ENCODE data around the gene ATG5.
"Not testable (repeated sequence)": the region's sequence is repeated elsewhere in the genome, so short reads cannot be mapped to it uniquely, and the experiment has no call there.

Gene ATG5

DNA sequence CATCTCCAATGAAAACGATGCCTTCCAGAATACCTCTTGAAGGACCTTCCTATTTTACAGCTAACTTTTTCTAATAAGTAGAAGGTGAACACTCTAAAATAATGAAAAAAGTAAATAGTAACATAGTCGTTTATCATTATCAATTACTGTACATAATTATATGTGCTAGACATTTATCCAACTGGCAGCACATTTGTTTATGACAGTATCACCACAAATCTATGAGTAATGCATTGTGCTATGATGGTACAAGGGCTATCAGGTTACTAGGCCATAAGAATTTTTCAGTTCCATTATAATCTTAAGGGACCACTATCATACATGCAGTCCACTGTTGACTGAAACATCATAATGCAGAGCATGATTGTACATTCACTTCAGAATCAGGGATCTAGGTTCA is 68.4 kb downstream of the ATG5 start:
- no peak for DNase-seq (ENCODE audit: low read depth)

DNA sequence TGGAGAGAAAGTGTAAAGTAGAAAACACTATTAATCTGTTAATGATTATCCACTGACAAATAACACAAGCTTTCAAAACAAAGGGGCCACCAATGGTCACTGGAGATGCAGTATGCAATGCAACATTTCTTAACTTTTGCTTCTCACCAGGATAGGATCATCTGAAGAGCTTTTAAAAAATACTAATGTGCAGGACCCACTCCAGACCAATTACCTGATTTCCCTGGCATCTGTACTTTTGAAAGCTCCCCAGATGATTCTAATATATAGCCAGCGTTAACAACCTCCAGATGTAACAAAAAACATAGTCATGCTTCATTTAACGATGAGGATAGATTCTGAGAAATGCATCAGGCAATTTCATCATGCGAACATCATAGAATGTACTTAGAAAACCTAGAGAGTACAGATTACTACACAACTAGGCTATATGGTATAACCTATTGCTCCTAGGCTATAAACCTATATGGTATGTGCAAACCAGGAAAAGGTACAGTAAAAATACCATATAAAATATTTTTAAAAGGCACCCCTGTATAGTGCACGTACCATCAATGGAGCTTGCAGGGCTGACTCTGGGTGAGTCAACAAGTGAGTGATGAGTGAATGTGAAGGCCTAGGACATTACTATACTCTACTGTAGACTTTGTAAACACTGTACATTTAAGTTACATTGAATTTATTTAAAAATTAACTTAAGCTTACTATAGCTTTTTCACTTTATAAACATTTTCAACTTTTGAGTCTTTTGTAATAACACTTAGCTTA is 69.2 kb downstream of the ATG5 start:
- DNase-seq (ENCODE audit: low read depth): no peak

DNA sequence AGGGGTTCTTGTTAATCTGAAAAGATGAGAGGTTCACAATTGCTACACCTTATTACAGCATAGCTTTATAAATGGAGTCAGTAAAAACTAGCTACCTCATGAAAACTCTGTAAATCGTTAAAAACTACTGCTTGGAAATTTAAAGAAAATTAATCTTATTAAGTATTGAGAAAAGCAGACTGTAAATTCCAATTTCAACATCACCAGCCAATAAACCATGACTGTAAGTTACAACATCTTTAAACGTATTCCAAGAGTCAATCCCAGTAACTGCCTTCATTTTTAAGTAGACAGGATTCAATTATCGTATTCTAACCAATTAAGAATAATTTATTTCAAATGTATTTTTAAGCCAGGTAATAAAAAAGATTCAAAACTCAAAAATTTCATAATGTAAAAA is 70.3 kb downstream of the ATG5 start:
- DNase-seq (ENCODE audit: low read depth): no peak

- DNase-seq (ENCODE audit: low read depth): no peak
Observed at GRCh38 chr6:106254636-106255035, 70.9 kb downstream of the ATG5 start.

GRCh38 chr6:106253731-106254130 is 71.8 kb downstream of the ATG5 start:
- DNase-seq (ENCODE audit: low read depth): no peak

DNA sequence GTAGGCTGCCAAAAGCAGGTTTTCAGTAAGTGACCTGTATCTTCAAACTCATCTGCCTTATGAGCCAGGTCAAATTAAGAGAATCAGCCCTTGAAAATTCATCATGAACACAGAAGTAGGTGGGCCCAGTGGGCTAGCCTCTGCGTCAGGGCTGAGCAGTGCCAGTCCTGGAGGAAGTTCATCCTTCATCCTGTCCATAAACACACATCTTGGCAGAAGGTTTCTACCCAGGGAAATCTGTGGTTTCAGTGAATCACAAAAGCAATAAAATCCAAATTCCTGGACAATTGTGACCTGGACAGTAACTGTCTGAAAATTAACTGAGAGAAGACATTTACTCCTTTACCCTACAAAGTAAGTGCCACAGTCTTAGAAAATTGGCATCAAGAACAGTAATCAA is 72.4 kb downstream of the ATG5 start:
- no peak for DNase-seq (ENCODE audit: low read depth)

DNA sequence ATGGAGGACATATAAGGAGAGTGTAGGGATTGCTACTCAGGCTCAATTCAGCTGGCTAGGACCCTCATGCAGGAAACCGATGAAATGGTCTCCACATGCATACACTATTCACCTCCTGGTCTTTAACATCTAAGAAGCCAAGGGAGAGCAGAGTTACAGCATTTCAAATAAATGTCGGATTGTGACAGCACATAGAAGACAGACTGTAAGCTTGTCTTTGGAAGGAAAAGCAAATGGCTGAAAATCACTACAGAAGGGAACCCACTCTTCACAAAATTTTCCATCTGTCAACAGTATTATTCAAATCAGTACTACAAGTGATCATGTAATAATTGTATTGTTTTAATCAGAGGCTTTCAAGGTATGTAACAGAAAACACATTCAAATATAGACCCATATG is 72.9 kb downstream of the ATG5 start:
- no peak for DNase-seq (ENCODE audit: low read depth)

GRCh38 chr6:106251531-106252255 is 73.9 kb downstream of the ATG5 start:
- not testable (repeated sequence) for DNase-seq (ENCODE audit: low read depth)

GRCh38 chr6:106250953-106251352 is 74.6 kb downstream of the ATG5 start:
- DNase-seq (ENCODE audit: low read depth): no peak

DNA sequence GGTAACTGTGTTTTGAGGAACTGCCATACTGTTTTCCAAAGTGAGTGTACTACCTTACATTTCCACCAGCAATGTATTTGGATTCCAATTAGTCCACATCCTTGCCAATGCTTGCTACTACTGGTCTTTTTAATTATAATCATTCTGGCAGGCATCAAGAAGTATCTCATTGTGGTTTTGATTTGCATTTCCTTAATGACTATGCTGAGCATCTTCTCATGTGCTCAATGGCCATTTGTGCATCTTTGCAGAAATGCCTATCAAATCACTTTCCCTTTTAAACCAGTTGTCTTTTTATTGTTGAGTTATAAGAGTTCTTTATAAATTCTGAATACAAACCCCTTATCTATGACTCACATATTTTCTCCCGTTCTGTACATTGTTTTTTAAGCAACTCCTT is 75.9 kb downstream of the ATG5 start:
- no peak for DNase-seq (ENCODE audit: low read depth)

GRCh38 chr6:106247733-106248132 is 77.8 kb downstream of the ATG5 start:
- no peak for DNase-seq (ENCODE audit: low read depth)

DNA sequence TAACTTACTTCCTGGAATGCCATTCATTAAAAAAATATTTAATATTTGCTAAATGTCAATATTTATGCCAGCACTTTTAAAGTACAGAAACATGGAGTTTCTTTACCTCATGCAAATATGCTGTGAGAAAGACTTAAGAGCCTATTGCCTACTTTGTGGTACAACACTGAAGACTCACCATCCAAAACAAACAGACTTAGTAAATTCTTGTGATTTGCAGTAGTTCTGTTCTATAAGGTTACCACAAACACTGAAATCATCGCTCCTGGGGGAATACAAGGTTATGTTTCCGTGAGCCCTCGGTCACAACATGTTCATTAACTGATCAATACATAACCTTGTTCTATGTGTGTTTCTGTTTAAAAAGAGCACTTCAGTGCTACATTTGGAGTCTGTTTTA is 78.3 kb downstream of the ATG5 start:
- no peak for DNase-seq (ENCODE audit: low read depth)

GRCh38 chr6:106244931-106245330 is 80.6 kb downstream of the ATG5 start:
- DNase-seq (ENCODE audit: low read depth): no peak

DNA sequence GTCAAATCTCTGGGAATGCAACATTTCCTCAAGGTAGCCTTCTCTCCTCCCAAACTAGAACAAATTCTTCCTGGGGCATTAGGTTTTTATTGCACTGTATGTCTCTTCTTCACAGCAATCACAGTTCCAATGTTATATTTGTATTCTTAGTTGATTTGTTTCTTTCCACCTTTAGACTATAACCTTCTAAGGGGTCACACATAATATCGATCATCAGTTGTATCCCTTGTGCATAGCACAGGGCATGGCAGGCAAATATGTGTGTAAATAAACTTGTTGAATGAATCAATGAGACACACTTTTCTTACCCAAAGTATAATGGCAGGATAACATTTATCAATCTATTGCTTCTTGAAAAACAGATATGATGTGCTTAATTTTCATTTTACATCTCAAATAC is 81.0 kb downstream of the ATG5 start:
- no peak for DNase-seq (ENCODE audit: low read depth)

- no peak for DNase-seq (ENCODE audit: low read depth)
Observed at GRCh38 chr6:106243261-106243660, 82.3 kb downstream of the ATG5 start.

GRCh38 chr6:106241498-106241897 is 84.1 kb downstream of the ATG5 start:
- DNase-seq (ENCODE audit: low read depth): no peak

DNA sequence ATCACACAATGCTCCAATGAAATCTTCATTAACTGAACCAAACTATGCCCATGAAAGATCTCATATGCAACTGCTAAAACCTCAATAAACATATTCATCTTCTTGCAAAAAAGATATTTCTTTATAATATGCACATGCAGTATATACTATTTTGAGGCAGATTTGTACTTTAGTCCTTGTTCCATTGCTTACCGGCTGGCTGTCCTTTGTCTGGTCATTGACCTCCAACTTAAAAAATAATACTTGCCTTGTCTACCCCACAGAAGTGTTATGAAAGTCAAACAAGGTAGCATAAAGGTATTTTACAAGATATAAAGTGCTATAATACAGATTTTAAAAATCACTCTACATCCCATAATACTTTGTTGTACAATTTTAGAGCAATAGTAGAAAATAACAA is 88.3 kb downstream of the ATG5 start:
- DNase-seq (ENCODE audit: low read depth): no peak

- DNase-seq (ENCODE audit: low read depth): not testable (repeated sequence)
Observed at GRCh38 chr6:106229876-106230445, 95.6 kb downstream of the ATG5 start.

DNA sequence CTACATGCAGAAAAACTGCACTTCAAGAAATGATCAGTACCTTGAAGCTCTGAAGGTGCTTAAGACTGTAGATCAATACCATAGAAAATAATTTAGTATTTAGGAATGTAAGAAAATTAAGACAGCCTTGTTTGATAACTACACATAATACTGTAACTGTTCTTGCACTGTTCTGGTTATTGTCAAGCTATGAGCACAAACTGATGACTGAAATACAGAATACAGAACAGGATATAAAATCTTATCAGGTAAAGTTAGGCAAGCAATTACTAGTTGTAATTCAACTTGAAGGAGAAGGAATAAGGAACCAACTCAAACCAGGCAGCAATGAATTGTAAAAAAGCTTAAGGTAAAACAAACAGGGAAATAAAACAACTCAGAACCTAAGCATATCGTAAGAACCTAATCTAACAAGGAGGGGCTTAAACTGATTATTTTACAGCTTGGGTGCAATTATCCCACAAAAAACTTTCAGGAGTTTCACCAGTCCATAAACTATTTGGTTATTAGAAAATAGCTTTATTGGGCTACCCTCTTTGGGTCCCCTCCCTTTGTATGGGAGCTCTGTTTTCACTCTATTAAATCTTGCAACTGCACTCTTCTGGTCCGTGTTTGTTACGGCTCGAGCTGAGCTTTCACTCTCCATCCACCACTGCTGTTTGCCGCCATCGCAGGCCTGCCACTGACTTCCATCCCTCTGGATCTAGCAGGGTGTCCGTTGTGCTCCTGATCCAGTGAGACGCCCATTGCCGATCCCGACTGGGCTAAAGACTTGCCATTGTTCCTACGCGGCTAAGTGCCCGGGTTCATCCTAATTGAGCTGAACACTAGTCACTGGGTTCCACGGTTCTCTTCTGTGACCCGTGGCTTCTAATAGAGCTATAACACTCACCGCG is 97.7 kb downstream of the ATG5 start:
- no peak for DNase-seq (ENCODE audit: low read depth)

DNA sequence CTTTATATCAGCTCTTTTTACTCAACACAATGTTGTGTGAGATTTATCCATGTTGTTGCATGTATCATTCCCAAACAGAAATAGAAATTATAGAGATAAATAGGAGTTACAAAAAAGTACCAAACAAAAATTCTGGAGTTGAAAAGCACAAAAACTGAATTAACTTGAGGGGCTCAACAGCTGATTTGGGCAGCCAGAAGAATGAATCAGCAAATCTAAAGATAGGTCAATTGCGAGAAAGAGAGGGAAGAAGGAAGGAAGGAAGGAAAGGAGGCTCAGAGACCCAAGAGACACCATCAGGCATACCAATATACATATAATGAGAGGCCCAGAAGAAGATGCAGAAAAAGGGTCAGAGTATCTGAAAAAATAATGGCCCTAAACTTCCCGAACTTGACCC is 98.9 kb downstream of the ATG5 start:
- no peak for DNase-seq (ENCODE audit: low read depth)

DNA sequence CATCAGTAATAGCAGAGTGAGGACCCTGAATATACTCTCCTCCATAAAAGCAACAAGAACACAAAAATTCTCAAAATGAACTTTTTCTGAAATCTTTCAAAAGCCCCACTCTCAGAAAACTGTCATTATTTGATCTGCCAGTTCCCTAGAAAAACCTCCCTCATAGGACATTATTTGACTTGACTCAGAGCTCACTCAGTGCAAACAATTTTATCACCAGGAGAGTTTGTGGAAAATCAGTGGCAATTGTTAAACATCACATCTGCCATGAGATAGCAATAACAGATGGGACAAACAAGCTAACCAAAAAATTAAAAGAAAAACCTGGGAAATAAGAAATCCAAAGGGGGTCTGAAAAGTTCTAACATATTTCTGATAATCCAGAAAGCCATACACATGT is 100.0 kb downstream of the ATG5 start:
- DNase-seq (ENCODE audit: low read depth): no peak

DNA sequence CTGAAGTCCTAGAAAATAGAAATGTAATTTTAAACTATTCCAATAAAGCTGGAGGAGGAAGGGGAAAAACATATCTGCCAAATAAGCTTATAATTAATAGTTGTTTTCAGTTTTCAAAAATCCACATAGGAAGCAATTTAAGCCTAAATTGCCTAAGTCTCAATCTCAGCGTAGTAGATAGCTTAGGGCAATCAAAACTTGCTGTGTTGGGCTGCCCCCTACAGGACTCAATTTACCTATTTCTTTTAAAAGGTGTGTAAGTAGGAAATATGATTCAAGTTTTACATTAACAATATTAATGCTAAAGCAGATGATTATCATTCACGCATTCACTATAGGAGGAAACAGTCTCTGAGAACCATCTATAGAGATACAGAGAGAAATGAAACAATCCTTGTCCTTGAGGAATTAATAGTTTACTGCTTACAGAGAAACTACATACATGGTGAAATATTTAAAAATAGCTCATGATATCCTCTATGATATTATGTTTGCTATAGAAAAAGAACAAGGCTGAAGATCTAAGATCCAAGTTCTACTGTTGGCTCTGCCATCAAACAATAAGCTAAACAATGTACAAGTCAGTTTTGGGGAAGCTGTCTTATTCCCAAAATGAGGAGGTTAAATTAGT is 102.1 kb downstream of the ATG5 start:
- DNase-seq (ENCODE audit: low read depth): no peak
